H9 (cell line): ENCODE results near the gene TMEM63A. TPM values are rescaled to one million over a fixed set of nuclear protein-coding genes. Genes with fewer than 3 reads are reported as not detected.
A peak's percentile ranks its signal among the peaks of the same experiment; 100 is the strongest.

Source experiments
- DNase-seq: peaks from one replicate; pipeline ENCODE4 v3.0.0-alpha.2; 2017
- H2AFZ ChIP-seq: one replicate; pipeline ENCODE4 v1.6.1; 2013; ENCODE audit warnings: mild to moderate bottlenecking, low read length, control low read depth, moderate library complexity
- H2AK5ac ChIP-seq: 2 replicates; pipeline ENCODE4 v1.6.1; 2013; ENCODE audit warnings: low read length, control low read depth, mixed read lengths; ENCODE audit not compliant: insufficient read length
- H2BK120ac ChIP-seq: one replicate; pipeline ENCODE4 v1.6.1; 2013; ENCODE audit warnings: low read depth, mild to moderate bottlenecking, low read length, control low read depth, inconsistent platforms; ENCODE audit not compliant: poor library complexity, severe bottlenecking
- H2BK12ac ChIP-seq: 2 replicates; pipeline ENCODE4 v1.6.1; 2013; ENCODE audit warnings: low read length, control low read depth, mixed read lengths, low read depth; ENCODE audit not compliant: insufficient read length
- H2BK15ac ChIP-seq: 2 replicates; pipeline ENCODE4 v1.6.1; 2013; ENCODE audit warnings: low read depth, low read length, control low read depth
- H2BK20ac ChIP-seq: one replicate; pipeline ENCODE4 v1.6.1; 2013; ENCODE audit warnings: low read depth, mild to moderate bottlenecking, low read length, control low read depth, inconsistent platforms; ENCODE audit not compliant: poor library complexity, severe bottlenecking
- H2BK5ac ChIP-seq: 2 replicates; pipeline ENCODE4 v1.6.1; 2013; ENCODE audit warnings: low read length, control low read depth, mixed read lengths; ENCODE audit not compliant: insufficient read length
- H3K14ac ChIP-seq: 2 replicates; pipeline ENCODE4 v1.6.1; 2013; ENCODE audit warnings: low read length, control low read depth; ENCODE audit not compliant: insufficient read depth
- H3K18ac ChIP-seq: 2 replicates; pipeline ENCODE4 v1.6.1; 2013; ENCODE audit warnings: low read depth, mild to moderate bottlenecking, mixed read lengths, low read length, control low read depth; ENCODE audit not compliant: insufficient read length
- H3K23ac ChIP-seq: 2 replicates; pipeline ENCODE4 v1.6.1; 2013; ENCODE audit warnings: low read length, control low read depth, mixed read lengths, low read depth; ENCODE audit not compliant: insufficient read length
- H3K23me2 ChIP-seq: 2 replicates; pipeline ENCODE4 v1.6.1; 2013; ENCODE audit warnings: low read depth, mild to moderate bottlenecking, mixed read lengths, low read length, control low read depth; ENCODE audit not compliant: insufficient read length, poor library complexity, severe bottlenecking
- H3K27ac ChIP-seq: 2 replicates; pipeline ENCODE4 v1.5.1; 2013; ENCODE audit warnings: low read length, control low read depth, mixed read lengths, low read depth; ENCODE audit not compliant: insufficient read length
- H3K27me3 ChIP-seq: 2 replicates; pipeline ENCODE4 v1.6.1; 2013; ENCODE audit warnings: low read length, control low read depth, inconsistent platforms; ENCODE audit not compliant: insufficient read depth
- H3K4ac ChIP-seq: 2 replicates; pipeline ENCODE4 v1.6.1; 2013; ENCODE audit warnings: low read depth, mild to moderate bottlenecking, control low read depth, inconsistent platforms, low read length, moderate library complexity
- H3K4me1 ChIP-seq: 2 replicates; pipeline ENCODE4 v1.6.1; 2013; ENCODE audit warnings: low read length, control low read depth, inconsistent platforms; ENCODE audit not compliant: insufficient read depth
- H3K4me2 ChIP-seq: 2 replicates; pipeline ENCODE4 v1.6.1; 2013; ENCODE audit warnings: low read length, control low read depth, mixed read lengths; ENCODE audit not compliant: insufficient read length, insufficient read depth
- H3K56ac ChIP-seq: 2 replicates; pipeline ENCODE4 v1.6.1; 2013; ENCODE audit warnings: low read depth, mild to moderate bottlenecking, mixed read lengths, low read length, control low read depth; ENCODE audit not compliant: insufficient read length
- H3K79me1 ChIP-seq: 2 replicates; pipeline ENCODE4 v1.6.1; 2013; ENCODE audit warnings: low read depth, mild to moderate bottlenecking, moderate library complexity, low read length, control low read depth, inconsistent platforms; ENCODE audit not compliant: insufficient read depth, poor library complexity, severe bottlenecking
- H3K79me2 ChIP-seq: 2 replicates; pipeline ENCODE4 v1.6.1; 2013; ENCODE audit warnings: low read length, control low read depth, inconsistent platforms; ENCODE audit not compliant: insufficient read depth
- H3K9ac ChIP-seq: 2 replicates; pipeline ENCODE4 v1.6.1; 2013; ENCODE audit warnings: low read length, control low read depth, mixed read lengths; ENCODE audit not compliant: insufficient read length; ENCODE audit errors: extremely low read depth
- H3K9me3 ChIP-seq: one replicate; pipeline ENCODE4 v1.6.1; 2013; ENCODE audit warnings: low read depth, low read length, inconsistent platforms; ENCODE audit not compliant: control insufficient read depth
- H3T11ph ChIP-seq: one replicate; pipeline ENCODE4 v1.6.1; 2013; ENCODE audit warnings: mild to moderate bottlenecking, low read length, control low read depth, inconsistent platforms
- H4K20me1 ChIP-seq: one replicate; pipeline ENCODE4 v1.6.1; 2013; ENCODE audit not compliant: control insufficient read depth, insufficient read length, insufficient read depth
- H4K5ac ChIP-seq: 2 replicates; pipeline ENCODE4 v1.6.1; 2013; ENCODE audit warnings: low read depth, mild to moderate bottlenecking, mixed read lengths, low read length, control low read depth; ENCODE audit not compliant: insufficient read length
- H4K8ac ChIP-seq: replicated peaks from 2 replicates; pipeline ENCODE4 v1.6.1; 2013; ENCODE audit warnings: low read length, control low read depth, mixed read lengths, low read depth; ENCODE audit not compliant: insufficient read length
- H4K91ac ChIP-seq: 2 replicates; pipeline ENCODE4 v1.6.1; 2013; ENCODE audit warnings: low read depth, mild to moderate bottlenecking, moderate library complexity, mixed read lengths, low read length, control low read depth; ENCODE audit not compliant: insufficient read length
- H3K27ac Mint-ChIP-seq, 3 experiments: 2 replicates in 2 of 3; 3 replicates in 1 of 3; pipeline ENCODE4 v1.8.0; 2020 to 2021; ENCODE audit warnings: mixed read lengths in 3 of 3, mild to moderate bottlenecking in 1 of 3, moderate library complexity in 1 of 3
- H3K27me3 Mint-ChIP-seq: 2 replicates; pipeline ENCODE4 v1.8.0; 2021; ENCODE audit warnings: low read depth, mild to moderate bottlenecking, moderate library complexity, mixed read lengths
- H3K36me3 Mint-ChIP-seq, 3 experiments: 2 replicates in 2 of 3; 3 replicates in 1 of 3; pipeline ENCODE4 v1.8.0; 2020 to 2021; ENCODE audit warnings: low read depth in 3 of 3, mixed read lengths in 3 of 3; ENCODE audit not compliant: insufficient read depth in 1 of 3
- H3K4me1 Mint-ChIP-seq, 2 experiments: 2 replicates each; pipeline ENCODE4 v1.8.0; 2020; ENCODE audit warnings: mixed read lengths in 2 of 2
- H3K4me3 Mint-ChIP-seq, 2 experiments: 2 replicates in 1 of 2; 3 replicates in 1 of 2; pipeline ENCODE4 v1.8.0; 2020 to 2021; ENCODE audit warnings: mild to moderate bottlenecking in 2 of 2, mixed read lengths in 2 of 2, moderate library complexity in 1 of 2
- H3K9me3 Mint-ChIP-seq, 2 experiments: 2 replicates in 1 of 2; 3 replicates in 1 of 2; pipeline ENCODE4 v1.8.0; 2020; ENCODE audit warnings: mild to moderate bottlenecking in 2 of 2, mixed read lengths in 2 of 2, moderate library complexity in 1 of 2
- CTCF ChIP-seq: fragments of 200-600 bp; sonication (generic); conservative IDR thresholded peaks from 3 replicates; pipeline ENCODE4 v1.8.0; 2021; ENCODE audit warnings: antibody characterized with exemption, mild to moderate bottlenecking
- WGBS: extraction: QIAGEN DNeasy Blood & Tissue Kit; methylation state at CpG from one replicate; pipeline ENCODE4 v1.1.7; 2013; ENCODE audit warnings: missing lambda C conversion rate, low lambda C conversion rate, mixed read lengths; ENCODE audit not compliant: insufficient read length; ENCODE audit errors: extremely low coverage; 5-methylcytosine and 5-hydroxymethylcytosine counted together
- total RNA-seq: library from RNA; stranded (reverse); gene quantifications from 2 replicates; pipeline ENCODE4 v1.2.1, GENCODE V29; 2021

TMEM63A gene
- total RNA-seq, 1 experiment from 2014 or later, result 75.7 TPM

GRCh38 chr1:225896937-225897549, 14.9 kb upstream of the TMEM63A start:
- H3K56ac ChIP-seq, result no peak overlapping the region
- H3K4ac ChIP-seq, result no peak overlapping the region

More at GRCh38 chr1:225896937-225897549, 14.9 kb upstream of the TMEM63A start:
- Histone ChIP-seq H3K23ac (no peak overlapping the region), H2BK12ac (no peak overlapping the region), H3K4me2 (no peak overlapping the region), H2BK20ac (no peak overlapping the region), H2AFZ (no peak overlapping the region), H3K27ac (no peak overlapping the region), H2BK120ac (no peak overlapping the region), H3K9me3 (no peaks in the 10 kb centered on the region), H3T11ph (no peak overlapping the region), H4K91ac (no peak overlapping the region), H4K20me1 (no peaks in the 10 kb centered on the region), H3K4me1 (peaks cover 12% of the 10 kb centered on the region; the same call in 1 of the 2 replicates), H3K27me3 (no peaks in the 10 kb centered on the region), H2BK15ac (no peak overlapping the region), H4K8ac (no peak overlapping the region), H2AK5ac (no peak overlapping the region), H3K23me2 (no peaks in the 10 kb centered on the region), H4K5ac (no peak overlapping the region), H2BK5ac (no peak overlapping the region), H3K18ac (no peak overlapping the region), H3K79me1 (no peaks in the 10 kb centered on the region), H3K79me2 (no peaks in the 10 kb centered on the region), H3K14ac (no peak overlapping the region), H3K9ac (no peak overlapping the region)
- no peak for DNase-seq
- peaks cover 2% of the 10 kb centered on the region for H3K27me3 Mint-ChIP-seq
- H3K4me1 Mint-ChIP-seq, result peaks cover 38 to 40% of the 10 kb centered on the region in 2 experiments
- H3K36me3 Mint-ChIP-seq, result no peaks in the 10 kb centered on the region; a peak in 1 of 7 replicates
- peak overlapping the region in 1 of 2 experiments; percentile 21; a peak in 2 of 5 replicates for H3K4me3 Mint-ChIP-seq
- H3K9me3 Mint-ChIP-seq, result no peaks in the 10 kb centered on the region; a peak in 2 of 5 replicates
- no peak for TF ChIP-seq CTCF
- peak overlapping the region in 2 of 3 experiments; percentile 49 to 91; a peak in 3 of 7 replicates for H3K27ac Mint-ChIP-seq
- no CpG with 5 or more reads among the region's 7 CpGs for WGBS
